Stimulated activated CD4-positive, alpha-beta T cell treated with anti-CD3 and anti-CD28 coated beads, Interleukin-2, amount 100 ng/mL, for 24 hours (primary cell): Measurements from ENCODE around the gene NRN1L.
"Not testable (repeated sequence)": the region's sequence is repeated elsewhere in the genome, so short reads cannot be mapped to it uniquely, and the experiment has no call there.

Experiments used
- DNase-seq, 2 donors: peaks; one replicate each; pipeline ENCODE4 v3.0.0-alpha.2; 2020

NRN1L gene

GRCh38 chr16:67884684-67885083 is at the start of gene NRN1L:
TSS of gene NRN1L (plus strand) at chr16:67884885. CDS start at chr16:67884904, 19 bp downstream.
- no peak for DNase-seq

GRCh38 chr16:67837190-67837589 is 47.5 kb upstream of the NRN1L start:
- not testable (repeated sequence) for DNase-seq

GRCh38 chr16:67837811-67838210 is 46.9 kb upstream of the NRN1L start:
- no peak for DNase-seq

DNA sequence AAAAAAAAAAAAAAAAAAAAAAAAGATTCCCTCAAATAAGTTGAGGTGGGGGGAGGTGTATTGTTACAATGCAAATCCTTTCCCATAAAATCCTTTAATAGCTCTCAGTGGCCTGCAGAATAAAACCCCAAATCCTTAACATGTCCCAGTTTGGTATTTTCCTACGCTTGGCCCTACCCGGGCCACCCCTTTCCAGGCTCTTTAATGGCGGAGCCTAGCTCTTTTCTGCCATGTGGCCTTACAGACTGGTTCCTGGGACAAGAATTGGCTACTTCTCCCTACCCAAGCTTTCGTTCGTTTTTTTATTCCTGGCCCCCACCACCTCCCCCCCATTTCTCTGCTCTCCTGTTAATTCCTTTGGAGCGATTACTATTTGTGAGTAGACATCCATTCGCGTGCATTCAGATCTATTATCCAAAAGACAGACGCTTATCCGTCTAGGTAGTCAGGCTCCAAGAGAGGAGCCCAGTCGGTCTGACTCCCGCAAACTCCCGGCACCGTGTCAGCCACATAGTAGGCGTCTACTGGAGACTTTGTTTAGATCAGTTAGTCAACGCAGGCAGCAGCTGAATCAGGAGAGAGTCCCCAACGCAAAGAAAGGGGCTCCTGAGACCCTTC is 43.4 kb upstream of the NRN1L start:
- DNase-seq = no peak

DNA sequence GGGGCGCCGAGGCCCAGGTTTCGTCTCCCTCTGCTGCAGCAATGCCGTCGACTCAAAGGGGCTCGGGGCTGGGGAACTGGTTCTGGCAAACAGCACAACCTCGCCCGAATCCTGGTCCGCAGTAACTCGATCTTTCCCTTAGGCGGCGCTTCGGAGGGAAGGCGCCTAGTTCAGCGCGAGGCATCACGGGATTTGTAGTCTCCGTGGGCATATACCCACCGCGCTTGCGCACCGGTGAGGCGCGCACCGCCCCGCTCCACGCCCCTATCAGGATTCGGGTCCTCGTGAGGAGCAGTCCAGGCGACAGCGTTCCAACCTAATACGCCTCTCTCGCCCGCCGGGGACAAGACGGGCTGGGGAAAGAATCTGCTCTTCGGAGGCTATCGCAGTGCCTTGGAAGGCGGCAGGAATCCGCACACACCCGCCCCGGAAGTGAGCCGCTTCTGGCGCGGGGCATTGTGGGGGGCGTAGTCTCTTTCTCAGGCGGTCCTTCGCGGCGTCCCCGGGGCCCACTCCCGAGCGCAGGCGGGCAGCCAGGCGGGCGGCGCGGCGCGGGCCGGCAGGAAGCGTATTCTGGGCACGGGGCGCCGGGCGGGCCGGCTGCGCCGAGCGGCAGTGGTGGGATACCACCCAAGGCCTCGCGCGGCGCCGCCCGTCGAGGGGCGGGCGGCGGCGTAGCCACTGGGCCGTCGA is 42.7 kb upstream of the NRN1L start, which contains the start of gene THAP11:
Gene THAP11 (plus strand): TSS at position 505 of the 693 bp plus-strand sequence. CDS start 235 bp downstream, outside the sequence.
- peak; percentile 95 for DNase-seq

DNA sequence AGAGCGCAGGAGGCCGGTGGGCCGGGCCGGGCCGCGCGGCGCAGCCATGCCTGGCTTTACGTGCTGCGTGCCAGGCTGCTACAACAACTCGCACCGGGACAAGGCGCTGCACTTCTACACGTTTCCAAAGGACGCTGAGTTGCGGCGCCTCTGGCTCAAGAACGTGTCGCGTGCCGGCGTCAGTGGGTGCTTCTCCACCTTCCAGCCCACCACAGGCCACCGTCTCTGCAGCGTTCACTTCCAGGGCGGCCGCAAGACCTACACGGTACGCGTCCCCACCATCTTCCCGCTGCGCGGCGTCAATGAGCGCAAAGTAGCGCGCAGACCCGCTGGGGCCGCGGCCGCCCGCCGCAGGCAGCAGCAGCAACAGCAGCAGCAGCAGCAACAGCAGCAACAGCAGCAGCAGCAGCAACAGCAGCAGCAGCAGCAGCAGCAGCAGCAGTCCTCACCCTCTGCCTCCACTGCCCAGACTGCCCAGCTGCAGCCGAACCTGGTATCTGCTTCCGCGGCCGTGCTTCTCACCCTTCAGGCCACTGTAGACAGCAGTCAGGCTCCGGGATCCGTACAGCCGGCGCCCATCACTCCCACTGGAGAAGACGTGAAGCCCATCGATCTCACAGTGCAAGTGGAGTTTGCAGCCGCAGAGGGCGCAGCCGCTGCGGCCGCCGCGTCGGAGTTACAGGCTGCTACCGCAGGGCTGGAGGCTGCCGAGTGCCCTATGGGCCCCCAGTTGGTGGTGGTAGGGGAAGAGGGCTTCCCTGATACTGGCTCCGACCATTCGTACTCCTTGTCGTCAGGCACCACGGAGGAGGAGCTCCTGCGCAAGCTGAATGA is 42.0 kb upstream of the NRN1L start:
- DNase-seq = peak; percentile 64 to 65

DNA sequence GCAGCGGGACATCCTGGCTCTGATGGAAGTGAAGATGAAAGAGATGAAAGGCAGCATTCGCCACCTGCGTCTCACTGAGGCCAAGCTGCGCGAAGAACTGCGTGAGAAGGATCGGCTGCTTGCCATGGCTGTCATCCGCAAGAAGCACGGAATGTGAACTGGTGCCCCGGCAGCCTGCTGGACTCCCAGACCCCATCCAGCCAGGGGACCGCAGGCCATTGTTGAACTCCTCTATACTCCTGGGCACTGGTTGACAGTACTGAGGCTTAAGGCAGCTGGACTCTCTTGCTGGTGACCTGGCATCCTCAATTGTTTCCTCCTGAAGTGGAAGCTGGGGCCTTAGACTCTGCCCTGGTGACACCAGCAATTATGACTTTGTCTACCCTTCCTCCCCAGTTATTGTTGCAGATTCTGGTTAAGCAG is 41.3 kb upstream of the NRN1L start:
- no peak for DNase-seq

DNA sequence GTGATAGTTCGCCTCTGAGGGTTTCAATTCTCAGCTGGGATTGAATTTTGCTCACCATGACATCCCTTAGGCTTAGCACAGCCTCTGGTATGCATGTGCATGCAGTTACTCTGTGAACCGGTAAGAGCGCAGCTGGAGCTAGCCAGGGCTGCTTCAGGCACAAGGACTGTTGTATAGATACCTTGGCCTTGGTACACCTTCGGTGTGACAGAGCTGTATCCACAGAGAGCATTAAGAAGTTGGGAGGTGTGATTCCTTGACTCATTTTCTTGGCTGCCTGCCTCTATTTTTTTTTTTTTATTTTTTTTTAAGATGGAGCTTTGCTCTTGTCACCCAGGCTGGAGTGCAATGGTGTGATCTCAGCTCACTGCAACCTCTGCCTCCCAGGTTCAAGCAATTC is 40.2 kb upstream of the NRN1L start:
- DNase-seq = no peak

DNA sequence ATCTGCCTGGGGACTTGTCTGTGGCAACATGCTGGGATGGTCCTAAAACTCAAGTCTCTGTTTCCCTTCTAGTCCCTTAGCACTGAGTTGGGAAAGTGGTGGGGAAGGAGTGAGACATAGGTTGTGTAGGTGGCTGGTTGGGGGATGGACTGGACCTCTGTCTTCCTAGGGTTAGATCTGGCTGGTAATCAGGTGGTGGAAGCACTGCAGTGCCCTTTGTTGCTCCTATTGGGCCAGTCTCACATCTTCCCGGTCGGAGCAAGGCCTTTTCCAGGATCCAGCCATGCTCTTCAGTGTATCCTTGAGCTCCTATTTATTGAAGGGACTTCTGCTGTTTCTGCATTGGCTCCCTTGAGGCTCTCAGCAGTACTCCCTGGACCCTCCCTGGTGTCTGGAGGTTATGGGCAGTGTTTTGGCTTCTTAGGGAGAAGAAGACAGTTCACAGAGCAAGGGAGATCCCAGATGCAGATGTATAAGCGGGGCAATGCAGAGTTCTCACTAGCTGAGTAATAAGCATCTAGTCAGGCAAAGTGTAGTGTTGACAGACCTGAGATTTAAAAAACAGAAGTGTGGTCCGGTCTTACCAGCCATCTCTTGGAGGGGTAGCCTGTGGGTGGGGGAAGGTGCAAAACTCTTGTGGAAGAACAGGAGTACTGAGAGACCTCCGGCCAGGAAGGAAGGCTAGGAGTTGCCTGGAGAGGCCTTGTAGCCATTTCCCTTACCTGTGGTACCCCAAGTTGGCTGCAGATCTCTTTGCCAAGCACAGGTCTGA is 39.2 kb upstream of the NRN1L start:
- no peak for DNase-seq

DNA sequence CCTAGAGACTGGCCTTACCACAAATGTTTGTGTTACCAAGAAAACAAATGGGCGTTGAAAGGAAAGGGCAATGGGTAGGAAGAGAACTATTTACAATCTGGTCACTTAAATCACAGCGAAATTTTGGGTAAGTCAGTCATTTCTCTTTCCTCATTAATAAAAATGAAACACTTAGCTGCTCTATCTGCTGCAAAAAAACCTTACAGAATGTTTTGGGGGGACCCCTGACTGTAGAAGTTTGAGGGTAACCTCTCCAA is 38.7 kb upstream of the NRN1L start:
- no peak for DNase-seq

- peak; percentile 95 to 96 for DNase-seq
Observed at GRCh38 chr16:67846320-67847063, 38.2 kb upstream of the NRN1L start, which contains the start of gene NUTF2. TSS of gene NUTF2 (plus strand) at chr16:67846933. CDS start at chr16:67865131, 18,198 bp downstream.

GRCh38 chr16:67847064-67847861 is 37.4 kb upstream of the NRN1L start, which contains the start of gene CENPT:
TSS of gene CENPT (minus strand) at chr16:67847693. CDS start at chr16:67833859, 13,834 bp downstream.
- DNase-seq = peak in 1 of 2 donors; percentile 24

DNA sequence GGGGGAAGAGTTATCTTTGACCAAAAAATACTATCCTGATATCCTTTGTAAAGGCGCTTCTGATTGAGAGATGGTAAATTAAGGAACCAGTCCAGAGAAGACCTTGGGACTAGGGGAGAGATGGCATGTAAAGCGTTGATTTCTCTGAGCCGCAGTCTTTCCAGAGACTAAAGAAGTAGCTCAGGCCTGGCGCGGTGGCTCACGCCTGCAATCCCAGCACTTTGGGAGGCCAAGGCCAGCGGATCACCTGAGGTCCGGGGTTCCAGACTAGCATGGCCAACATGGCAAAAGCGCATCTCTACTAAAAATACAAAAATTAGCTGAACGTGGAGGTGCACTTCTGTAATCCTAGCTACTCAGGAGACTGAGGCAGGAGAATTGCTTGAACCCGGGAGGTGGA is 36.6 kb upstream of the NRN1L start:
- no peak for DNase-seq

DNA sequence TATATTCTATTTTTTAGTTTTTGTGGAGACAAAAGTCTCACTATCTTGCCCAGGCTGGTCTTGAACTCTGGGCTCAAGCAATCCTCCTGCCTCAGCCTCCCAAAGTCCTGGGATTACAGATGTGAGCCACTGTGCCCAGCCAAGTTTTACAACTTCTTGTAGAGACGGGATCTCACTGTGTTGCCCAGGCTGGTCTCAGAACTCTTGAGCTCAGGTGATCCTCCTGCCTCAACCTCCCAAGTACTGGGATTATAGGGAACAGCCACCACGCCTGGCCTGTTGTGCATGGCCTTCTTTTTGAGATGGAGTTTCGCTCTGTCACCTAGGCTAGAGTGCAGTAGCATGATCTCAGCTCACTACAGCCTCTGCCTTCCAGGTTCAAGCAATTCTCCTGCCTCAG is 31.0 kb upstream of the NRN1L start:
- DNase-seq = no peak

DNA sequence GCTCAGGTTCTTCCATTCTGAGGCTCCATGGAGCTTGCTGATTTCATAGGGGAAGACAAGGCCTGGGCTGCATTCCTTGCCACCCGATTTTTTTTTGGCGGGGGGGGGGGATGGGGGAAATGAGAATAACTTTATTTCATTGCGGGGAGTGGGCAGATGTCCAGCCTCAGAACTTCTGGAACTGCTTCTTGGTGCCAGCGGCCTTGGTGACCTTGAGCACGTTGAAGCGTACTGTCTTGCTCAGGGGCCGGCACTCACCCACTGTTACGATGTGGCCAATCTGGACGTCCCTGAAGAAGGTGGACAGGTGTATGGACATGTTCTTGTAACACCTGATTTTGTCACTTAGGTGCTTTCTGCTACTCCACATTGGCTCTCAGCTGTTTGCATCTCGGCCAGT is 28.9 kb upstream of the NRN1L start:
- DNase-seq = no peak

GRCh38 chr16:67856927-67857546 is 27.6 kb upstream of the NRN1L start:
- DNase-seq = no peak

DNA sequence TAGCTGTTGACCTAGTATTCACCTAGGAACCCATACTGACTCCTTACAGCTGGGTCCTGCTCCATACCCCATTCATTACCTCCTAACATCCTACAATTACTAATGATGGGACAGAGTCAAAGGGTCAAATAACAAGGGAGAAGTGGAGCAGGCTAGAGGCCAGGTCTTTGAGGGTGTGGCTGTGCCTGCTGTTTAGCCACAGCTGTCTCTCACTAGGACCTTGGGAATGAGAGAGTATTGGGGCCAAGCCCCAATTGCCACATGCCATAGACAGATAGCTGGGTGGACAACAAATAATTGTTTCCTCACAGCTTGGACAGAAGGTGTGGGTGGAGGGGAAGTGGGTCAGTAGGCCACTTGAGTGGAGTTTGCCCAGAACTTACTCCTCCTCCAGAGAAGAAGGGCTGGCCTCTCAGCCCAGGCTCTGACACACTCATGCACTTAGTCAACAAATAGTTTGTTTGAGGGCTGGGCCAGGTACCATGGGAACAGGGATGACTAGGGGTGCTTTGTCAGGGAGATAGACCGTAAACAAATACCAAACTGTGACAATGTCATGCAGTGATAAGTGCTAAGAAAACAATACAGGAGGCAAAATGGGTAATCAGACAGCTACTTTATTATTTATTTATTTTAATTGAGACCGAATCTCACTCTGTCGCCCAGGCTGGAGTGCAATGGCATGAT is 27.0 kb upstream of the NRN1L start:
- DNase-seq = no peak

DNA sequence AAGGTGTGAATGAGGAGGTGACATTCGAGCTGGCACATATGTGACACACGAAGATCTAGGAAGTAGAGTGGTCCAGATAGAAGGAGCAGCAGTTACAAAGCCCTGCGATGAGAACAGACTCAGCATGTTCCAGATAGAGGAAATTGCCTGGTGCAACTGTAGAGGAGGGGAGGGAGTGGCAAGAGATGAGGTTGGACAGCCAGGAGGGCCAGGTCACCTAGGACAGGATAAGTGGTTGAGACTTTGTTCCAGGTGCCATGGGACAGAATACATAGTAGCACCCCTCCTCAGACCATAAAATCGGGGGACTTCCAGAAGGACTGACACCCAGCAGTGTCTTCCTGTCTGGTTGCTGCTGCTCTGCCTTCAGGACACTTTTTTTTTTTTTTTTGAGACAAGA is 26.2 kb upstream of the NRN1L start:
- no peak for DNase-seq

- DNase-seq = no peak
Observed at GRCh38 chr16:67860589-67861398, 23.9 kb upstream of the NRN1L start.
